Measurements from ENCODE around the gene MAST2. TPM values are rescaled to one million over a fixed set of nuclear protein-coding genes. Genes with fewer than 3 reads are reported as not detected.
A peak's percentile ranks its signal among the peaks of the same experiment; 100 is the strongest.

MAST2 gene
- total and polyA plus RNA-seq, 2 of the 13 experiments (the other 11 are each of a cell fraction or from before 2014, with no cell fraction given), result 15.3 to 23.0 TPM

DNA sequence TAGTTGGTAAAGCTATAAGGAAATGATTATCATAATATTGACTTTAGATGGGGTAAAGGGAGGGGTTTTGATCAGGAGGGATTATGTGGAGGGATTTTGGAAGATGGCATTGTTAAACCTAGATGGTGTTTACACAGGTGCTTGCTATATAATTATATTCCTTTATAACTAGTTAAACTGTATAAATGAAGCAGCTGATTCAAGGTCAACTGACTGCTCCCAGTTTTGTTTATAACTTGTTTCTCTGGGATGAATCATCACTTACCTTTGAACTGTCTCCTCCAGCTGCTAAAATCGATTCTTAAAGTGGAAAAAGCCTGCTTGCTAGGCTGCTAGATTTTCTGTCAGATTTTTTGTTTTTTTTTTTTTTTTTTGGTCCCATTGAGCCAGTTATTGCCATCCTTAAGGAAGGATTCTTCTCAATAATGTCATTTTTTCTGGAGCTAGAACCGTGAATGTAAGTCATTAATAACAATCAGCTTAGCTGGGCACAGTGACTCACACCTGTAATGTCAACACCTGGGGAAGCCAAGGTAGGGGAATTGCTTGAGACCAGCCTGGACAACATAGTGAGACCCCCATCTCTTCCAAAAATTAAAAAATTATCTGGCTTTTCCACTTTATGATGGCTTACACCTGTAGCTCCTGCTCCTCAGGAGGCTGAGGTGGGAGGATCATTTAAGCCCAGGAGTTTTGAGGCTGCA is 175.8 kb downstream of the MAST2 start:
- FAIRE-seq (no peak), DNase-seq (ENCODE audit: low spot score) (peak; percentile 86), ATAC-seq (peak; percentile 76)
- ChIA-PET CTCF (ENCODE audit: low intra/inter-chr PET ratio, low total read pairs) (no interaction called here), POLR2A (interaction anchor here (0.6 to 1.2 kb wide), 3 partner anchors 9 to 83 kb away, joined by 3 to 4 read pairs (median 3); no protein-coding TSS in a partner anchor)
- peaks cover 55% of the 10 kb centered on the region for H3K4me1 ChIP-seq (ENCODE audit: insufficient read depth, low read length)
- peak overlapping the region; percentile 56 for H3K27ac ChIP-seq (ENCODE audit: extremely low read length, insufficient read depth, low read length)
- no TSS peak for BruUV-seq (replicated peaks)
- no peak overlapping the region for H2AFZ ChIP-seq (ENCODE audit: low read length)
- no peaks in the 10 kb centered on the region for H3K79me2 ChIP-seq (ENCODE audit: insufficient read depth, low read length)
- no peaks in the 10 kb centered on the region for H3K27me3 ChIP-seq (ENCODE audit: control insufficient read depth in 1 of 2, insufficient read depth in 2 of 2, low read length in 2 of 2)
- peak overlapping the region; percentile 16; the same call in 1 of the 2 replicates for H3K4me2 ChIP-seq (ENCODE audit: low read depth, low read length)
- 0 out of 5 replicates have a peak, but pooled peaks cover 2 to 3% of the 10 kb centered on the region in 2 experiments for H3K36me3 ChIP-seq (replicated peaks in 1 of 2; ENCODE audit: control insufficient read depth in 1 of 2, insufficient read depth in 2 of 2, low read length in 2 of 2)
- intact Hi-C loops (cut with micrococcal nuclease; ENCODE audit: unreplicated experiment), result no loop called here
- in situ Hi-C loops (cut with HindIII; ENCODE audit: extremely low pct_ligation_motif_present, low pct_unique_long_range_greater_than_20kb), result no loop called here
- H3K4me3 ChIP-seq (replicated peaks in 1 of 3; ENCODE audit: insufficient read depth in 1 of 3, low read depth in 2 of 3, low read length in 3 of 3), result no peak overlapping the region; a peak in 1 of 6 replicates
- no peaks in the 10 kb centered on the region for H4K20me1 ChIP-seq (ENCODE audit: insufficient read depth, low read length)
- WGBS (ENCODE audit: low lambda C conversion rate), result 5% methylated on average over 2 of the region's 2 CpGs
- H3K9me3 ChIP-seq (ENCODE audit: low read length), result peaks cover 5% of the 10 kb centered on the region; the same call in 1 of the 2 replicates
- no peak overlapping the region for H3K9ac ChIP-seq (ENCODE audit: insufficient read depth, low read depth, low read length)
- TF ChIP-seq ASH2L (IDR thresholded peaks at IDR 0.05; ENCODE audit: insufficient read length, low read depth, low read length) (peak; percentile 35), PPARG (CRISPR knock-in tag; conservative IDR thresholded peaks at IDR 0.05) (peak; percentile 55; the same call in 1 of the 2 replicates), SOX6 (IDR thresholded peaks at IDR 0.05) (no peak), SOX6 (CRISPR knock-in tag; IDR thresholded peaks at IDR 0.05) (peak; percentile 65; the same call in 1 of the 2 replicates), ZNF816 (CRISPR knock-in tag; IDR thresholded peaks at IDR 0.05; ENCODE audit: borderline replicate concordance) (0 out of 2 replicates have a peak, but pooled peaks have one; percentile 19), NFIC (IDR thresholded peaks at IDR 0.05; ENCODE audit: low read length) (peak; percentile 73; the same call in 1 of the 2 replicates), HNRNPK (IDR thresholded peaks at IDR 0.05; ENCODE audit: low read depth, low read length, poor library complexity, severe bottlenecking) (peak; percentile 54), LCORL (IDR thresholded peaks at IDR 0.05) (no peak), LCORL (CRISPR knock-in tag; IDR thresholded peaks at IDR 0.05) (peak; percentile 43; the same call in 1 of the 2 replicates), FOSL2 (CRISPR knock-in tag; IDR thresholded peaks at IDR 0.05) (peak; percentile 96), FOXP1 (IDR thresholded peaks at IDR 0.05) (0 out of 2 replicates have a peak, but pooled peaks have one; percentile 30), FOXP1 (CRISPR knock-in tag; IDR thresholded peaks at IDR 0.05) (peak; percentile 74), ZNF12 (CRISPR knock-in tag; IDR thresholded peaks at IDR 0.05) (no peak), KLF16 (CRISPR knock-in tag; IDR thresholded peaks at IDR 0.05) (peak in 1 of 2 experiments; percentile 46; a peak in 1 of 4 replicates), ZNF709 (CRISPR knock-in tag; IDR thresholded peaks at IDR 0.05) (no peak), GFI1 (CRISPR knock-in tag; IDR thresholded peaks at IDR 0.05; ENCODE audit: borderline replicate concordance) (peak; percentile 58), ZMYM4 (CRISPR knock-in tag; IDR thresholded peaks at IDR 0.05) (no peak), RARA (CRISPR knock-in tag; IDR thresholded peaks at IDR 0.05) (peak; percentile 49; the same call in 1 of the 2 replicates), JUN (CRISPR knock-in tag; IDR thresholded peaks at IDR 0.05) (peak; percentile 87), PAX8 (CRISPR knock-in tag; IDR thresholded peaks at IDR 0.05; ENCODE audit: borderline replicate concordance) (no peak)
- TF ChIP-seq, protein P1, sequence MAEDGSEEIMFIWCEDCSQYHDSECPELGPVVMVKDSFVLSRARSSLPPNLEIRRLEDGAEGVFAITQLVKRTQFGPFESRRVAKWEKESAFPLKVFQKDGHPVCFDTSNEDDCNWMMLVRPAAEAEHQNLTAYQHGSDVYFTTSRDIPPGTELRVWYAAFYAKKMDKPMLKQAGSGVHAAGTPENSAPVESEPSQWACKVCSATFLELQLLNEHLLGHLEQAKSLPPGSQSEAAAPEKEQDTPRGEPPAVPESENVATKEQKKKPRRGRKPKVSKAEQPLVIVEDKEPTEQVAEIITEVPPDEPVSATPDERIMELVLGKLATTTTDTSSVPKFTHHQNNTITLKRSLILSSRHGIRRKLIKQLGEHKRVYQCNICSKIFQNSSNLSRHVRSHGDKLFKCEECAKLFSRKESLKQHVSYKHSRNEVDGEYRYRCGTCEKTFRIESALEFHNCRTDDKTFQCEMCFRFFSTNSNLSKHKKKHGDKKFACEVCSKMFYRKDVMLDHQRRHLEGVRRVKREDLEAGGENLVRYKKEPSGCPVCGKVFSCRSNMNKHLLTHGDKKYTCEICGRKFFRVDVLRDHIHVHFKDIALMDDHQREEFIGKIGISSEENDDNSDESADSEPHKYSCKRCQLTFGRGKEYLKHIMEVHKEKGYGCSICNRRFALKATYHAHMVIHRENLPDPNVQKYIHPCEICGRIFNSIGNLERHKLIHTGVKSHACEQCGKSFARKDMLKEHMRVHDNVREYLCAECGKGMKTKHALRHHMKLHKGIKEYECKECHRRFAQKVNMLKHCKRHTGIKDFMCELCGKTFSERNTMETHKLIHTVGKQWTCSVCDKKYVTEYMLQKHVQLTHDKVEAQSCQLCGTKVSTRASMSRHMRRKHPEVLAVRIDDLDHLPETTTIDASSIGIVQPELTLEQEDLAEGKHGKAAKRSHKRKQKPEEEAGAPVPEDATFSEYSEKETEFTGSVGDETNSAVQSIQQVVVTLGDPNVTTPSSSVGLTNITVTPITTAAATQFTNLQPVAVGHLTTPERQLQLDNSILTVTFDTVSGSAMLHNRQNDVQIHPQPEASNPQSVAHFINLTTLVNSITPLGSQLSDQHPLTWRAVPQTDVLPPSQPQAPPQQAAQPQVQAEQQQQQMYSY (CRISPR knock-in tag; IDR thresholded peaks at IDR 0.05), result no peak
- TF ChIP-seq, protein P2, sequence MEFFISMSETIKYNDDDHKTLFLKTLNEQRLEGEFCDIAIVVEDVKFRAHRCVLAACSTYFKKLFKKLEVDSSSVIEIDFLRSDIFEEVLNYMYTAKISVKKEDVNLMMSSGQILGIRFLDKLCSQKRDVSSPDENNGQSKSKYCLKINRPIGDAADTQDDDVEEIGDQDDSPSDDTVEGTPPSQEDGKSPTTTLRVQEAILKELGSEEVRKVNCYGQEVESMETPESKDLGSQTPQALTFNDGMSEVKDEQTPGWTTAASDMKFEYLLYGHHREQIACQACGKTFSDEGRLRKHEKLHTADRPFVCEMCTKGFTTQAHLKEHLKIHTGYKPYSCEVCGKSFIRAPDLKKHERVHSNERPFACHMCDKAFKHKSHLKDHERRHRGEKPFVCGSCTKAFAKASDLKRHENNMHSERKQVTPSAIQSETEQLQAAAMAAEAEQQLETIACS (CRISPR knock-in tag; IDR thresholded peaks at IDR 0.05), result no peak

Data from HepG2 (cell line).